ENCODE results near the gene SLC7A6. TPM values are rescaled to one million over a fixed set of nuclear protein-coding genes. Genes with fewer than 3 reads are reported as not detected.

Gene SLC7A6
- total RNA-seq, 1 donor from 2014 or later, result 20.8 TPM

DNA sequence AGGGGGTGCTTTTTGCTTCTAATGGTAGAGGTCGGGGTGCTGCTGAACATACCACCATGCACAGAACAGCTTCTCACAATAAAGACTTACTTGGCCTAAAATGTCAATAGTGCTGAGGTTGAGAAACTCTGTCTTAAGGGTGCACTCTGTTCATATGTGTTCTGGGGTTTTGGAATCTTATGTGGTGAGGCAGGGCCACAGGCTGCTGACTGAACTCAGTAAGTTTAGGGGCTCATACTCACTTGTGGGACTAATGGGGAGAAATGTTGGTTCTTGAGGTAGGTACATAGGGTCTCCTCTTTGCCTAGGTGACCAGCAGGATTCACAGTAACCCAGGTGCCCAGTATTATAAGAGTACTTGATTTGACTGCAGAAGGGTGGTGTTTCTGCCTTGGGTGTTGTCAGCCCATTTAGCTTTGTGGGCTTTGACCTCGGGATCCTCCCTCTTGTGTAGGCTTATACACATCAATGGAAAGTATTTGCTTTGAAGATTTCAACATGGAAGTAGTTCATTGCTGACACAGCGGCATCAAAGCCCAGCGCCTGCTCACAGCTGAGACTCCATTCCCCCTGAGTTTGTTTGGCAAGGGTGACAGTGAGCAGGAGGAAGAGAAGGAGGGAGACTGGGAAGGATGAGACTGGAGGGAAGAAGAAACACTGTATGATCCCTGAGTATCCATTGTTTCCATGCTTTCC, 17.2 kb downstream of the SLC7A6 start:
- no peak for TF ChIP-seq CTCF (IDR thresholded peaks at IDR 0.05; ENCODE audit: unreplicated experiment)
- Mint-ChIP-seq H3K27me3 (ENCODE audit: unreplicated experiment) (peaks cover 3% of the 10 kb centered on the region), H3K36me3 (ENCODE audit: low read depth, unreplicated experiment) (no peaks in the 10 kb centered on the region), H3K27ac (ENCODE audit: unreplicated experiment) (no peak overlapping the region), H3K4me3 (ENCODE audit: unreplicated experiment) (no peak overlapping the region), H3K9me3 (ENCODE audit: unreplicated experiment) (no peaks in the 10 kb centered on the region), H3K4me1 (ENCODE audit: unreplicated experiment) (peaks cover 30% of the 10 kb centered on the region)
- no peak for DNase-seq (ENCODE audit: low spot score)

- Mint-ChIP-seq H3K9me3 (ENCODE audit: unreplicated experiment) (no peaks in the 10 kb centered on the region), H3K27me3 (ENCODE audit: unreplicated experiment) (peaks cover 3% of the 10 kb centered on the region)
Measured at GRCh38 chr16:68282064-68282452, 17.7 kb downstream of the SLC7A6 start.

DNA sequence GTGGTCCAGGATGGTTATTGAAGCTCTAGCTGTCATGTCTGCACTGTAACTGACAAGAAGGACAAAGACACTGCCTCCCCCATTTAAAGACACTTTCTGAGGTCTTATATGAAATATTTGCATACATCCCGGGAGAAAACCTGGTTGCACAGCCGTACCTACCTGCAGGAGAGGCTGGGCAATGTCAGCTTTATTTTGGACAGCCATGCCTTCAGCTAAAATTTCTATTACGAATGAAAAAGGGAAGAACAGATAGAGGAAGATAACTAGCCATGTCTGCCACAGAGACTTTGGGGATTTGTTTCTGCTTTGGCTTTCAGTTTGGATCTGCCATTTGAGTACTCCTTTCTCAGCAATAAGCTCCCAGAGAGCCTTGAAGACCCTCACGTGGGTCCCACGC, 19.0 kb downstream of the SLC7A6 start:
- no peak for TF ChIP-seq CTCF (IDR thresholded peaks at IDR 0.05; ENCODE audit: unreplicated experiment)
- Mint-ChIP-seq H3K27ac (ENCODE audit: unreplicated experiment) (no peak overlapping the region), H3K36me3 (ENCODE audit: low read depth, unreplicated experiment) (no peaks in the 10 kb centered on the region)

More at GRCh38 chr16:68282064-68282452, 17.7 kb downstream of the SLC7A6 start:
- H3K4me1 Mint-ChIP-seq (ENCODE audit: unreplicated experiment), result peaks cover 33% of the 10 kb centered on the region
- DNase-seq (ENCODE audit: low spot score), result no peak
- H3K36me3 Mint-ChIP-seq (ENCODE audit: low read depth, unreplicated experiment), result no peaks in the 10 kb centered on the region
- no peak for TF ChIP-seq CTCF (IDR thresholded peaks at IDR 0.05; ENCODE audit: unreplicated experiment)
- no peak overlapping the region for H3K27ac Mint-ChIP-seq (ENCODE audit: unreplicated experiment)
- no peak overlapping the region for H3K4me3 Mint-ChIP-seq (ENCODE audit: unreplicated experiment)

DNA sequence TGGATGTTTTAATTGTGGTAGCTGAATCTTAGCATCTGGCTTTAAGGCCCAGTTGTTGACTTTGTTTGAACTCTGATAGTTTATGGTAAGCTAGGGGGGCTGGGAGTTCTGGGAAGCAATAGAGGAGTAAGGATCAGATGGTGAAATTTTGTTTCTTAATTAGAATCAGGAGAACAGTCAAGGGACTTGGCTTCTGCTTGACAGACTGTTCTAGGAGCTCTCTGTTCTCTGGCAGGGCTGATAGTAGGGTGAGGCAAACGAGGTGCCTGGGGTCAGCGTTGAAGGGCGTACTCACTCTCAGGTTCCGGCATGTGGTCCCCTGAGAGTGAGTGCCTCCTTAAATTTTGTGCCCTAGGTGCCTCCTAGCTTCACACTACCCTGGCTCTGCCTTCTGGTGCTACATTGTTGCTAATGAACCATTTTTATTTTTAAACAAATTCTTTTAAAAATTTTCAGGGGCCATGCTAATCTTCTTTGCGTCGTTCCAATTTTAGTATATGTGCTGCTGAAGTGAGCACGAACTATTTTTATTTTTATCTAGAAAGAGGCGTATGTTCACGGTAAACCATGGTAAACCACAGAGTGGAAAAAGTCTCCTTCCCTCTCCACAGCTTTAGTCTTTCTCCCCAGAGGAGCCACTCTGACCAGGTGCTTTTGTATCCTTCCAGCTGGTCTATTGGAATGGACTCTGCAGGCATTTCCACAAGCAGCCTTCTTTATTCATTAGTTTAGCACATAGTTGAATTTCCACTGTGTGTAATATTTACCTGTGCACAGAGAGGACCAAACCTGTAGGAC, 19.7 kb downstream of the SLC7A6 start:
- Mint-ChIP-seq H3K36me3 (ENCODE audit: low read depth, unreplicated experiment) (no peaks in the 10 kb centered on the region), H3K27ac (ENCODE audit: unreplicated experiment) (no peak overlapping the region), H3K4me1 (ENCODE audit: unreplicated experiment) (peaks cover 37% of the 10 kb centered on the region), H3K27me3 (ENCODE audit: unreplicated experiment) (peaks cover 3% of the 10 kb centered on the region), H3K9me3 (ENCODE audit: unreplicated experiment) (no peaks in the 10 kb centered on the region), H3K4me3 (ENCODE audit: unreplicated experiment) (no peak overlapping the region)
- TF ChIP-seq CTCF (IDR thresholded peaks at IDR 0.05; ENCODE audit: unreplicated experiment), result no peak
- DNase-seq (ENCODE audit: low spot score), result no peak

More for the DNA sequence above, 19.0 kb downstream of the SLC7A6 start:
- Mint-ChIP-seq H3K9me3 (ENCODE audit: unreplicated experiment) (no peaks in the 10 kb centered on the region), H3K27me3 (ENCODE audit: unreplicated experiment) (peaks cover 3% of the 10 kb centered on the region), H3K4me3 (ENCODE audit: unreplicated experiment) (no peak overlapping the region), H3K4me1 (ENCODE audit: unreplicated experiment) (peaks cover 37% of the 10 kb centered on the region)
- no peak for DNase-seq (ENCODE audit: low spot score)

GRCh38 chr16:68284847-68285246, 20.5 kb downstream of the SLC7A6 start:
- Mint-ChIP-seq H3K9me3 (ENCODE audit: unreplicated experiment) (no peaks in the 10 kb centered on the region), H3K36me3 (ENCODE audit: low read depth, unreplicated experiment) (peaks cover 2% of the 10 kb centered on the region), H3K27me3 (ENCODE audit: unreplicated experiment) (peaks cover 3% of the 10 kb centered on the region), H3K27ac (ENCODE audit: unreplicated experiment) (no peak overlapping the region), H3K4me3 (ENCODE audit: unreplicated experiment) (no peak overlapping the region), H3K4me1 (ENCODE audit: unreplicated experiment) (peaks cover 42% of the 10 kb centered on the region)
- DNase-seq (ENCODE audit: low spot score), result no peak
- no peak for TF ChIP-seq CTCF (IDR thresholded peaks at IDR 0.05; ENCODE audit: unreplicated experiment)
